Measurements from ENCODE around the gene HSP90B1. TPM values are rescaled to one million over a fixed set of nuclear protein-coding genes. Genes with fewer than 3 reads are reported as not detected.

Gene HSP90B1
- total RNA-seq, 1 donor from 2014 or later: 219 TPM

- no peak for ATAC-seq
Observed at GRCh38 chr12:103929784-103930033, 501 bp upstream of the HSP90B1 start.

GRCh38 chr12:103930787-103931735 is 851 bp downstream of the HSP90B1 start:
- ATAC-seq: no peak

- no peak for ATAC-seq
Observed at GRCh38 chr12:103933237-103933636, 3.0 kb downstream of the HSP90B1 start.

GRCh38 chr12:103936679-103937078 is 6.5 kb downstream of the HSP90B1 start:
- ATAC-seq: no peak

GRCh38 chr12:103944964-103945363 is 14.8 kb downstream of the HSP90B1 start:
- no peak for ATAC-seq

- ATAC-seq: no peak
Observed at GRCh38 chr12:103947871-103948555, 17.8 kb downstream of the HSP90B1 start.

GRCh38 chr12:103948746-103949406 is 18.7 kb downstream of the HSP90B1 start:
- no peak for ATAC-seq

- no peak for ATAC-seq
Observed at GRCh38 chr12:103952497-103952896, 22.3 kb downstream of the HSP90B1 start.

- peak; percentile 9 for ATAC-seq
Observed at GRCh38 chr12:103955811-103956508, 25.8 kb downstream of the HSP90B1 start.

- peak; percentile 42 for ATAC-seq
Observed at GRCh38 chr12:103956509-103957027, 26.4 kb downstream of the HSP90B1 start.

GRCh38 chr12:103957865-103958388 is 27.7 kb downstream of the HSP90B1 start:
- ATAC-seq: no peak

GRCh38 chr12:103958621-103959020 is 28.4 kb downstream of the HSP90B1 start:
- no peak for ATAC-seq

- ATAC-seq: no peak
Observed at GRCh38 chr12:103960616-103961227, 30.5 kb downstream of the HSP90B1 start.

- ATAC-seq: no peak
Observed at GRCh38 chr12:103962493-103962892, 32.3 kb downstream of the HSP90B1 start.

GRCh38 chr12:103964805-103965204 is 34.6 kb downstream of the HSP90B1 start:
- no peak for ATAC-seq

- ATAC-seq: no peak
Observed at GRCh38 chr12:103965255-103965589, 35.0 kb downstream of the HSP90B1 start.

GRCh38 chr12:103965590-103966504 is 35.6 kb downstream of the HSP90B1 start, which contains the start of gene TDG:
TDG (plus strand) TSS chr12:103965872; CDS start chr12:103966038, 166 bp downstream.
- peak; percentile 99 for ATAC-seq

GRCh38 chr12:103966736-103967135 is 36.5 kb downstream of the HSP90B1 start:
- no peak for ATAC-seq

GRCh38 chr12:103969391-103969790 is 39.2 kb downstream of the HSP90B1 start:
- ATAC-seq: no peak

GRCh38 chr12:103973909-103974308 is 43.7 kb downstream of the HSP90B1 start:
- no peak for ATAC-seq

GRCh38 chr12:103975368-103975767 is 45.2 kb downstream of the HSP90B1 start:
- ATAC-seq: no peak
